Daoy (cell line): ENCODE measurements around the gene CAPNS1. TPM values are rescaled to one million over a fixed set of nuclear protein-coding genes. Genes with fewer than 3 reads are reported as not detected.
A peak's percentile ranks its signal among the peaks of the same experiment; 100 is the strongest.

Source experiments
- DNase-seq: peaks from one replicate; pipeline ENCODE4 v3.0.0-alpha.2; 2015; ENCODE audit warnings: low read depth
- total RNA-seq: library from RNA; depleted of rRNA; stranded (reverse); fragments of >200 nt; shearing (Covaris generic); gene quantifications from 2 replicates; pipeline ENCODE4 v1.2.3, GENCODE V29; 2014; rRNA removed

CAPNS1 gene
- total RNA-seq = 122 and 257 TPM in 2 replicates

DNA sequence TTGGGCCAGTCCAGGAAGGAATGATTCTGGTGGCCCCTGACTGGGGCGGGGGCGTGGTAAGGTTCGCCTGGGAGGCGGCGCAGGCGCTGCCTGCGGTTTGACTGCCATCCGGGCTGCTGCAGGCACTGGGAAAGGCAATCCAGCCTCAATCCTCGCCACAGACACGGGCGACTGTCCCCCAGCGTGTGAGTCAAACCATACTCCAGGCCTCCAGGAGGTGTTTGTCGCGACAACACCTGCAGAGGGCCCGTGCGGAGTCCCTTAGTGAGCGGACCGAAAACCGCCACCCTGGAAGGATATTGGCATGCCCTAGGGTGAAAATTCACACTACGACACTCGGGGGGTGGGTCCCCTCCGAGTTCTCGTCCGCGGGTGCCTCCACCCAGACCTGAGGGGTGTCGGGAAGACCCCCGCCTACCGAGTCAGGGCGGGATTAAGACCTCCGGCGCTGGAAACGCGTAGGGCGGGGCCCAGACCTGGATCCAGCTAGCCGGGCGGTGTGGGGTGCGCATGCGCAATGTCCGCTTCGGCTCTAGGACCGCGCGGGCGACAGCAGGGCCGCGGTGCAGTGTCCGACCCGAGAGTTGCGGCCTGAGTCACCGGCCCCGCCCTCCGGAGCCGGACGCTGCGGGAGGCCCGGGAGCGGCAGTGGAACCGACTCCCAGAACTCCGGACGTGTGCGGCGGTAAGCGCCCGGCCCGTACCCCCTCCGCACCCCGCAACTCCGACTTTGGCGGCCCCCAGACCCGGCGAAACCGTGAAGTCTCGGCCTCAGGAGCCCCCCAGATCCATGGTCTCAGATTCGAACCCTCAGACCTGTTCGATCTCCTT is at the start of gene CAPNS1:
TSS of gene CAPNS1 (plus strand) at position 594 of the 831 bp plus-strand sequence. CDS start 946 bp downstream, outside the sequence.
- peak; percentile 99 for DNase-seq

DNA sequence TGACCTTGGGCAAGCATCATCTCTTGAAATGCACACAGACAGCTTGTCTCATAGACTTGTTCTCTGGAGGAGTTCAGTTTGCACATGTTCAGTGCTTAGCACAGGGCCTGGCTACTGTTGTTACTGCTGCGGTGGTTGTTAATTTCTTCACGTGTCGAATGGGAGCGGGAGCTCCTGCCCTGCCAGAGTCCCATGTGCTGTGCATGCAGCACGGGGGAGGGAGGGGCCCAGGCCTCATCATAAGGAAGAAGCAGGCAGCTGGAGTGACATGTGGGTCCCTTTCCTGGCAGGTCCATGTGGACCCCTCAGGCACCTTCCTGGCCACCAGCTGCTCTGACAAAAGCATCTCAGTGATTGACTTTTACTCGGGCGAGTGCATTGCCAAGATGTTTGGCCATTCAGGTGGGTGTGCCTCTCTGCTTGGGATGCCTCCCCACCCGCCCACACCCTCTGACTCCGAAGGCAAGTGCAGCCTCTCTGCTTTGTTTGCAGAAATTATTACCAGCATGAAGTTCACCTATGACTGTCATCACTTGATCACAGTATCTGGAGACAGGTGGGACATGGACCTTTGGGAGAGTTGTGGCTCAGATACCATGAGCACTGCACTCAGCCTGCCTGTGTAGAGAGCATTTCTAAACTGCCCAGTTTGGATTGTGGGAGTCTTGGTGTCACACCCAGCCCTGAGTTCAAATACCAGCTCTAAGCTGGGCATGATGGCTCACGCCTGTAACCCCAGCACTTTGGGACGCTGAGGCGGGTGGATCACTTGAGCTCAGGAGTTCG is 48.8 kb upstream of the CAPNS1 start:
- DNase-seq = no peak

DNA sequence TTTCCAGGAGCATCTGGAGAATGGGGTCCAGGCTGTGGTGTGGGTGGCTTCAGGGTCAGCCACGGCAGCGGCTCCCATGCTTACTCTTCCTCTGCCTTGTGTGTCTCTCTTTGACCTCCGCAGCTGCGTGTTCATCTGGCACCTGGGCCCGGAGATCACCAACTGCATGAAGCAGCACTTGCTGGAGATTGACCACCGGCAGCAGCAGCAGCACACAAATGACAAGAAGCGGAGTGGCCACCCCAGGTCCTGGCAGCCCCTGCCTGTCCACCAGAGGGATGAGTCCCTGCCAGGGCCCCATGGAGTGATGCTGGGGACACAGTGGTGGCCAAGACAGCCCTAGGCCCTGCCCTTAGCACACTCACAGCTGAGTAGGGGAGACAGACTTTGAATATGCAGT is 47.3 kb upstream of the CAPNS1 start:
- no peak for DNase-seq

DNA sequence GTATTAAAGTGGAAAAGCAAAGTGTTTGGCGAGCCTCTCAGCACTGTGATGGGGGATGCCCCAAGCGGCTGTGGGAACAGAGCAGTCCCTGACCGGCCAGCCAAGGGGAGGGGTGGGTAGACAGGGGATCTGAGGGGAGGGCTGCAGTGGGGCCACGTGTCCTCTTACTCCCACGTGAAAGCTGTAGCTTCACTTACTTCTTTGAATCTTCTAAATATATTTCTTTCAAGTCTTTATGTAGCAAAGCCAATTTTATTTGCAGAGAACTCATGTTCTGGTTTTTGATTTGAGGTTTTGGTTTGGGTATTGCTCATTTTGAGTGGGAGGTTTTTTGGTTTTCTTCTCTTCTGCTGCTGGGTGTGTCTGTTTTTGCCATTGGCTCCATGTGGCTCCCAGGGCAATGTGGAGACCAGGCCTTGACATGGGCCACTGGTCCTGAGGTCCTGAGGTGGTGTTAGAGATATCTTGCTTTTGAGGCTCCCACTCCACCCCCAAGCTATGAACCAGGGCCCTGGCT is 46.7 kb upstream of the CAPNS1 start:
- no peak for DNase-seq

DNA sequence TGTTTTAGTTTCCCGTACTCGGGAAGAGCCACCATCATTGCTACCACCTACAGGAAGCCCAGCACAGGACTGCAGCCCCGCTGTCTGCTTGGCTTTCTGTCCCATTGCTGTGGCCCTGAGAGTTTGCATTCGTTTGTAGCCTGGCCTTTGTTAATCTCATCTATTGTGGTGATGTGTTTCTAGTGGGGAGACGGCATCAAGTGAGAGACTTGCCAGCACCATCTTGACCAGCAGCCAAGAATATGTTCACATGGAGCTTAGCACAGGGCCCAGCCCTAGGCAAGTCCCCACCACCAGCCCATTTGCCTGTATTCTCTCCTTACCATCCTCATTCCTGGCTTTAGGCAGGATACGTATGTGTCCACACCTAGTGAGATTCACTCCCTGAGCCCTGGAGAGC is 46.2 kb upstream of the CAPNS1 start:
- DNase-seq = no peak

DNA sequence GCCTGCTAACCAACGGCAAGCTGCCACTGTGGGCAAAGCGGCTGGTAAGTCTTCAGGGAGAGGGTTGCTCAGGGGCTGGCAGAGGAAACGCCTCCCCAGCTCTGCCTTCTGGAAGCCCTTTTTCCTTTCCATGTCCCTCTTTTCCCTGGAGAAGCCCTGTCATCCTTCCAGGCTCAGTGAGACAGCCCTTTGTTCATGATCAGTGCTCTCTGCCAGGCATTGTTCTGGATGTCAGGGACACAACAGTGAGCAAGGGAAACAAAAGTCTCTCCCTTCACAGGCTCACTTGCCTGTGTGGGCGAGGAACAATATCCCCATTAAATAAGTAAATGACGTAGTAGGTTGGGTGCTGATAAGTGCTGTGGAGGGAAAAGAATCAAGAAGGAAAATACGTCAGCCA is 42.8 kb upstream of the CAPNS1 start:
- no peak for DNase-seq

DNA sequence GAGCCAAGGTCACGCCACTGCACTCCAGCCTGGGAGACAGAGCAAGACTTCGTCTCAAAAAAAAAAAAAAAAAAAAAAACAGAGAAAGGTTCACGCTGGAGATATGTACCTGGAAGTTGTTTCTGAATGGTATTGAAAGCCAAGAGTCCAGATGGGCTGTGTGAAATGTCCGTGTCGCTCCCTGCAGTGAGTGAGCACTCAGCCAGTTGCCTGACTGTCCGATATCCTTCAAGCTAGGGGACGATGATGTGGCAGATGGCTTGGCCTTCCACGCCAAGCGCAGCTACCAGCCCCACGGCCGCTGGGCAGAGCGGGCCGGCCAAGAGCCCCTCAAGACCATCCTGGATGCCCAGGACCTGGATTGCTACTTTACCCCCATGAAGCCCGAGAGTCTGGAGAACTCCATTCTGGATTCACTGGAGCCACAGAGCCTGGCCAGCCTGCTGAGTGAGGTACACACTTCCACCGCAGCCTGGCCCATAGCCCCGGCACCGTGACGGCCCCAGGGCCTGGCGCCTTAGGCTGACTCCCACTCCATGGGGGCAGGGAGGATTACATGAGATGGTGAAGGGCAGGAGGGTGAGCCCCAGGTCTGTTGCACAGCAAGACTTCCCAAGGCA is 40.6 kb upstream of the CAPNS1 start:
- DNase-seq = no peak

DNA sequence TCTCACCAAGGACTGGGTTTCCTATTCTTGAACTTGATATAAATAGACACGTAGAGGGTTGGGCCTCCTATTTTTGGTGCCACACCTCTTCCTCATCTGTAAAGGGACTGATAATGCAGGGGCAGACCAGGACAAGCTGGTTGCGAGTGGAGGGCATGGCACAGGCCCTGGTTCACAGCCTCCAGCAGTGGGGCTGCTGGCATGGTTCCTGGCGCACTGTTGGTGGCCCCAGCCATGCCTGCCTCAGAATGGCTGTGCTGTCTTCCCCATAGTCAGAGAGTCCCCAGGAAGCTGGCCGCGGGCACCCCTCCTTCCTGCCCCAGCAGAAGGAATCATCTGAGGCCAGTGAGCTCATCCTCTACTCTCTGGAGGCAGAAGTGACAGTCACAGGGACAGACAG is 39.4 kb upstream of the CAPNS1 start:
- DNase-seq = no peak

DNA sequence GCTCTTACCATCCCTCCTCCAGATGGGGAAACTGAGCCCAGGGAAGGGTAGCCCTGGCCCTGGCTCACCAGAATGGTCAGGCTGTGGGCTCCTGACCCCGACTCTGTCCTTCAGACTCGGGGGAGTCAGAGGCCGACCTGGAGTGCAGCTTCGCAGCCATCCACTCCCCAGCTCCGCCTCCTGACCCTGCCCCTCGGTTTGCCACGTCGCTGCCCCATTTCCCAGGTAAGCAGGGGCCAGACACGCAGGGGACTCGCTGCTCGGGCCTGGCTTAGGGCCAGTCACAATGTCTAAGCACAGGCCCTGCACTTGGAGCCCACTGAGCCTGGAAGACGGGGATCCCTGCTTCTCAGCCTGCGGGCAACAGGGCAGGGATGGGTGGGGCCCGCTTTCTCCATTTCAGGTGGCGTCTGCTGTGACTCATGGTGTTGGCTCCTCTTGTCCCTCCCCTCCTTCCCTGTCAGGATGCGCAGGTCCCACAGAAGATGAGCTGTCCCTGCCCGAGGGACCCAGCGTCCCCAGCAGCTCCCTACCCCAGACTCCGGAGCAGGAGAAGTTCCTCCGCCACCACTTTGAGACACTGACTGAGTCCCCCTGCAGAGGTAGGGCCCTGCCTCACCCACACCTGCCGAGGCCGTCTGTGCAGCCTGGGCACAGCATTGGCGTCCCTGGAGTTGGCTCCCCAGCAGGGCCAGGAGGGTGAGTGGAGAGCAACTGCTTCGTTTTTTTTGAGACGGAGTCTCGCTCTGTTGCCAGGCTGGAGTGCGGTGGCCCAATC is 38.1 kb upstream of the CAPNS1 start:
- DNase-seq = no peak

DNA sequence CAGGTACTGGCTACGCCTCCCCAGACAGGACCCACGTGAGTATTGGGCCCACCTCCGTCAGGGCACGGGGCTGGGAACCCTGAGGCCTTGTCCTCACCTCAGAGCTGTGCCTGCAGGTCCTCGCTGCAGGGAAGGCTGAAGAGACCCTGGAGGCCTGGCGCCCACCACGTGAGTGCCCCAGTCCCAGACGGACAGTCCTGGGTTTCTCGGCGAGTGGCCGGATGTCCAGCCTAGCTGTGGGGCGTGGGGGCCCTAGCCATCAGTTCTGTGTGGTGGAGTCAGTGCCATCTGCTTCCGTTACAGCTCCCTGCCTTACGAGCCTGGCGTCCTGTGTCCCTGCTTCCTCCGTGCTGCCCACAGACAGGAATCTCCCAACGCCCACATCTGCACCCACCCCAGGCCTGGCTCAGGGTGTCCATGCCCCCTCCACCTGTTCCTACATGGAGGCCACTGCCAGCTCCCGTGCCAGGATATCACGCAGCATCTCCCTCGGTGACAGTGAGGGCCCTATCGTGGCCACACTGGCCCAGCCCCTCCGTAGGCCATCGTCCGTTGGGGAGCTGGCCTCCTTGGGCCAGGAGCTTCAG is 36.7 kb upstream of the CAPNS1 start:
- DNase-seq = no peak

DNA sequence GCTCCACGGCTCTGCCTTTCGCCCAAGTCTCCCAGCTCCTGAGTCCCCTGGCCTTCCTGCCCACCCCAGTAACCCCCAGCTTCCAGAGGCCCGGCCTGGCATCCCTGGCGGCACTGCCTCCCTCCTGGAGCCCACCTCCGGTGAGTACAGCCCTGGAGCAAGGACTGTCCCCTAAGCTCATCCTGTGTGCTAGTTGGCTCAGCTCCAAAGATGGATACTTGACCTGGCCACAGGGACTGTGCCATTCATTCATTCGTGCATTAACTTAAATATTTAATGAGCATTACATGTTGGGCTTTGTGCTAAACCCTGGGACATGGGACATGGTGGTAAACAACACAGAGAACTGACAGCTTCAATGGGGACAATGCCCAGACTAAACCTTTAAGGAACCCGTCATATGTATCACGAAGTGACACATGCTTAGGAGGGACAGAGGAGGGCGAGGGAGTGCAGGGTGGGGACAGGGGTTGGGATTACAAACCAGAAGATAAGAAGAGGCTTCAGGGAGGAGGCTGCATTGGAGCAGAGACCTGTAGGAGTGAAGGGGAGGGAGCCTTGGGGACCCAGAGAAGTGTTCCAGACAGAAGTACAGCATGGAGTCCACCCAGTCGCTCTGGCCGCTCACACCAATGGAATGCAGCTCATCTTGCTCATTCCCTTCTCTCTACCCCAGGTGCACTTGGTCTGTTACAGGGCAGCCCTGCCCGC is 35.9 kb upstream of the CAPNS1 start:
- DNase-seq = no peak

DNA sequence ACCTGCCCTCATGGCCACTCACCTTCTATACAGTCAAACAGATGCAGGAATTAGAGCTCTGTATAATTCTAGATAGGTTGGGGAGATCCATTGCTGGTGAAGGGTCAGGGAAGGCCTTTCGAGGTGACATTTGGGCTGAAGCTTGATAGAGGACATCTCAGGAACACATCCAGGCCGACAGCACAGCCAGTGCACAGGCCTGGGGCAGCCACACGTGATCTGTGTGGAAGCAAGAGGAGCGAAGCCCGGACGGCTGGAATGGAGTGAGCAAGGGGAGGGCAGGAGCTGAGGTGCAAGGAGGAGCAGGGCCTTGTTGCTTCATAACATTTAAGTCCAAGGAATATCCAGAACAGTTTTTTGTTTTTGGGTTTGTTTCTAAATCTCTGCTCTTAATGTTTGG is 33.4 kb upstream of the CAPNS1 start:
- DNase-seq = no peak

DNA sequence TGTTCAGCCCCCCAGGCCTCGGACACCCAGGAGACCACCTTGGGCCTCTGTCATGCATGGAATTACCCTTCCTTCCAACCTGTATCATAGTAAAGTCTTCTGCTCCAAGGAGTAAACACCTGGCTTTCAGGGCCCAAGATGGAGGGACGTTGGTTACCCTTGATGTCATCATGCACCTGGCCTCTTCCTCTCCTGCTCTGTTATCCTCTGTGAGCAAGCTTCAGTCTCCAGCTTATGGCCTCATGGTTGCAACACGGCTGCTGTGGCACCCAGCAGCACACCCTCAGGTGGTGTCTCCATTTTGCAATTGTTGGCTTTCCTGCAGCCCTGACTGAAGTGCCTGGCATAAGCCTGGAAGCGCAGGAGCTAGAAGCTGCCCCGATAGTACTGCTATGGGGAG is 32.9 kb upstream of the CAPNS1 start:
- no peak for DNase-seq

DNA sequence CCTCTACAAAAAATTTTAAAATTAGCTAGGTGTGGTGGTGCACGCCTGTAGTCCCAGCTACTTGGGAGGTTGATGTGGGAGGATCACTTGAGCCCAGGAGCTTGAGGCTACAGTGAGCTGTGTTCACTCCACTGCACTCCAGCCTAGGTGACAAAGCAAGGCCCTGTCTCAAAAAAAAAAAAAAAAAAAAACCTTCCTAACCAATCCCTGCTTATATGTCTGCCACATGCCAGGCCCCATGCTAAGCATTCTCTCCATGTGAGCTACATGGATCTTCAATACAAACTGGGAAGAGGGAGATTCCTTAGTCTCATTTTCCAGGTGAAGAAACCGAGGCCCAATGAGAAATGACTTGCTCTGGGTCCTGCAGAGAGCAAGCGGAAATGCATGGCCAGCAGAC is 31.2 kb upstream of the CAPNS1 start:
- DNase-seq = no peak

DNA sequence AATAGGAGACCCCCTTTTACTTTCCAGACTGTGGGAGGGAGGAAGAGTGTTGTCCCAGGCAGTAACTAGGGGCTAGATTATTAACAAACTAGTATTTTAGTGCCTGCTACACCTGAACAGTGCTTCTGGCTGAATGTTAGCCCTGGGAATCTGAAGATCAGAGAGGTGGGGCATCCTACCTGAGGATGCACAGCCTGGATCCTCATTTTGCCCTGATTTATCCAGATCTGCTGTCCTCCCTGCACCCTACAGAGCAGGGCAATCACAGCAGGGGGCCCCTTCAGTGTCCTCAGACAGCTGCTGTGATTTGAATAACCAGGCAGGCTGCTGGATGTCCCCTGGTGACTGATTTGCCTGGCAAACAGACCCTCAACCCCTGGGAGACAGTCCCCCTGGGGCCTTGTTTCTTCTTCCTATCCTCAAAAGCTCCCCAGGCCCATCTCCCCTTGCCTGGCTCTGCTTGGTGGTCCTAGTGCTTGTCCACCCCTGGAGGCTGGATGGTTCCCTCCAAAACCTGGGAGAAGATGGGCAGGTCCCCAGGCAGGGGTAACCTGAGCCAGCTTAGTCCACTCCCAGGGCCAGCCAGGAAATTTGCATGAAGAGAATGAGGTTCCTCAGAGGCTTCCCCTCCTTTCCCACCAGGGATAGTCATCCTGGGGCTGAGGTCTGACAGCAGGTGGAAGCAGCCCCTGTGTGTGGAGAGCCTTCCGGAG is 29.2 kb upstream of the CAPNS1 start, which contains the start of gene OVOL3:
TSS of gene OVOL3 (plus strand) at position 657 of the 713 bp plus-strand sequence. CDS start 60 bp downstream, outside the sequence.
- no peak for DNase-seq

DNA sequence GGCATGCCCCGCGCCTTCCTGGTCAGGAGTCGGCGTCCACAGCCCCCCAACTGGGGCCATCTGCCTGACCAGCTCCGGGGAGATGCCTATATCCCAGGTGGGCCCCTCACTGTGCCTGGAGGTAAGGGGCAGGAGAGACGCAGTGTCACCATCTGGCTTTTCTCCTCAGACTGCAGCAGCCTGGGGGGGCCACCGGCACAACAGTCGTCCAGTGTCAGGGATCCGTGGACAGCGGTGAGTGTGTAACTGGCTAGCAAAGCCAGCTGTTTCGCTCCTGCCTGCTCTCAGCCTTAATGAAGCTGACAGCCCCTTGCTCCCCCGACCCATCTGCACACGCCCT is 28.7 kb upstream of the CAPNS1 start:
- no peak for DNase-seq

DNA sequence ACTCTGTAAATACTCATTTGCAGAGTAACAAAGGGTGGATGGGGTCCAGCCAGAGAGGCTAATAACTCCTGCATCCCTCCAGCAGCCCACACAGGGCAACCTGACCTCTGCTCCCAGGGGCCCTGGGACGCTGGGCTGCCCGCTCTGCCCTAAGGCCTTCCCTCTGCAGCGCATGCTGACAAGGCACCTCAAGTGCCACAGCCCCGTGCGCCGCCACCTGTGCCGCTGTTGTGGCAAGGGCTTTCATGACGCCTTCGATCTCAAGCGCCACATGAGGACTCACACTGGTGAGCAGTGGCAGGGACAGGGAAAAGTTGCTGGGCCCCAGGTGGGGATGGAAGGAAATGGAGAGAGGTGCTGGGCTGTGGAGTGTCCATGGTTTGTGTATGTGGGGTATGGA is 27.2 kb upstream of the CAPNS1 start:
- DNase-seq = no peak

DNA sequence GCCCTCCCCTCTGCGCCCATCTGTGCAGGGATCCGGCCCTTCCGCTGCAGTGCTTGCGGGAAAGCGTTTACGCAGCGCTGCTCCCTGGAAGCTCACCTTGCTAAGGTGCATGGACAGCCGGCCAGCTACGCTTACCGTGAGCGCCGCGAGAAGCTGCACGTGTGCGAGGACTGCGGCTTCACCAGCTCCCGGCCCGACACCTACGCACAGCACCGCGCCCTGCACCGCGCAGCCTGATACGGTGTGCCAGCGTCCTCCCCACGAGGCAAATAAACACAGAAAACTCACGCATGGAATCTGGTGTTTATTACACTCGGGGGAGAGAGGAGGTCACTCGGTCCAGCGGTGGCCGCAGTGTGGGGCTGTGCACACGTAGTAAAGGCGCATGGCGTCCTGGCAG is 26.4 kb upstream of the CAPNS1 start:
- DNase-seq = no peak

DNA sequence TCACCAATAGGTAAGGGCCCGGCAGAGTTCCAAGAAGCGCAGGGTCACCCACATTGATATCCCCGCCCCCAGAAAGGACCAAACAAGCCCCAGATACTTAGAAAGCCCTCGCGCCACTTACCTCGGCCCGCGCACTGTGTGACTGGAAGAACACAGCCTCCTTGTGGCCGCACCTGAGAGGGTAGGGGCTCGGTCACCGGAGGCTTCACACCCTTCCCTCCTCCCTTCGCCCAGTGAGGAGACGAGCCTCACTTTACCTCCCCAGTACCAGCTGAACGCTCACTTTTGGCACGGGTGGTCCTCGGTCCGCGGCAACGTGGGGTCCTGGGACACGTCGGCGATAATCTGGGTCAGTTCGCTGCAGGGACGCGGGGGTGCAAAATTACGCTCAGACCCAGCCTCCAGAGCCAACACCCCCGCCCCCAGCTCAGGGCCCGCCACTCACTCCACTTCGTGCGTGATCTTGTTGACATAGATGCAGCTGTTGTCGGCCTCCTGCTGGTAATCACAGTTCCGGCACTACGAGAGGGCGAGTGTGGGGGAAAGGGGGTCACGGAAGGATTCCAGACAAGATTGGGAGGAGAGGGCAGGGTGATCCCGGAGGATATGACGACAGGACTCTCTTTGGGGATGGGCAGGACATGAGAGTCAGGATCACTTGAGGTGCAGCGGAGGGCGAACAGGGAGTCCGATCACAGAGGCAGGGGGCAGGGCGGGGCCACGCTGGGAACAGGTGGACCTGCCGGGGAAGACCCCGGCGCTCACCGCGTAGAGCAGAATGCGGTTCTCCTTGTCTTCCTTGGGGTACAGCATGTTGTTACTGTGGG is 25.8 kb upstream of the CAPNS1 start:
- peak; percentile 52 for DNase-seq
